IMR-90 (cell line): ENCODE data around the gene NMS.

ENCODE experiments used
- BHLHE40 ChIP-seq: fragments of 150-350 bp; IDR thresholded peaks from 2 replicates; pipeline ENCODE4 v1.6.1; 2016; ENCODE audit warnings: mild to moderate bottlenecking, low read depth, low read length
- CEBPB ChIP-seq: IDR thresholded peaks from 2 replicates; pipeline ENCODE4 v1.6.1; 2012; ENCODE audit warnings: low read depth, low read length, improper control_type of control experiment
- CHD1 ChIP-seq: IDR thresholded peaks from 2 replicates; pipeline ENCODE4 v1.6.1; 2012; ENCODE audit warnings: low read depth, low read length, improper control_type of control experiment
- CTCF ChIP-seq: conservative IDR thresholded peaks from 2 replicates; pipeline ENCODE4 v1.5.1; 2012; ENCODE audit warnings: mild to moderate bottlenecking, low read depth, low read length, improper control_type of control experiment
- FOS ChIP-seq: fragments of 150-350 bp; IDR thresholded peaks from 2 replicates; pipeline ENCODE4 v1.6.1; 2016; ENCODE audit warnings: low read depth, low read length
- MAFK ChIP-seq: IDR thresholded peaks from 2 replicates; pipeline ENCODE4 v1.6.1; 2012; ENCODE audit warnings: low read depth, low read length, improper control_type of control experiment
- MAZ ChIP-seq: IDR thresholded peaks from 2 replicates; pipeline ENCODE4 v1.6.1; 2012; ENCODE audit warnings: low read depth, mild to moderate bottlenecking, low read length, improper control_type of control experiment, moderate library complexity, borderline replicate concordance
- MXI1 ChIP-seq: IDR thresholded peaks from 2 replicates; pipeline ENCODE4 v1.6.1; 2012; ENCODE audit warnings: low read depth, mild to moderate bottlenecking, low read length, moderate library complexity, borderline replicate concordance
- POLR2A ChIP-seq: IDR thresholded peaks from 2 replicates; pipeline ENCODE4 v1.6.1; 2012; ENCODE audit warnings: mild to moderate bottlenecking, low read depth, low read length
- RAD21 ChIP-seq: IDR thresholded peaks from 2 replicates; pipeline ENCODE4 v1.6.1; 2012; ENCODE audit warnings: low read length, improper control_type of control experiment
- RCOR1 ChIP-seq: IDR thresholded peaks from 2 replicates; pipeline ENCODE4 v1.6.1; 2012; ENCODE audit warnings: mild to moderate bottlenecking, low read length, improper control_type of control experiment; ENCODE audit not compliant: insufficient replicate concordance
- SMC3 ChIP-seq: fragments of 150-350 bp; IDR thresholded peaks from 2 replicates; pipeline ENCODE4 v1.6.1; 2016; ENCODE audit warnings: low read depth, mild to moderate bottlenecking, antibody characterized with exemption, low read length, moderate library complexity
- USF2 ChIP-seq: fragments of 150-350 bp; IDR thresholded peaks from 2 replicates; pipeline ENCODE4 v1.6.1; 2017; ENCODE audit warnings: mild to moderate bottlenecking, antibody characterized with exemption, low read length, low read depth

DNA sequence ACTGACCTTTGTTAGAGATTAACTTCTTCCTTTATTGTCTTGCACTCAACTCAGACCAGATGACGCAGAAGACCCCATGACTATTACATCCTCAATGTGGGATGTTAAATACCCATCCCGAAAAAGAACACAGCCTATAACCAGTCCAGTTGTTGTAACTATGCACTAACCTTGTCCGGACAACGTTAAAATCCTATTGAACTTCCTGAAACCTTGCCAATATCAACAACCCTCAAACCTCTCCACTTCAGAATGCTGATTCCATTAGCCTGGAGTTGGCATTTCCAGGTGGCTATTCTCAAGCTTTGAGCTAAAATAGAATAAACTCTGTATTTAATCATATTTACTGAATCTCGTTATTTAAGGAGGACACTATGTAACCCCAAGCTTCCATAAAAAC is 13.6 kb downstream of the NMS start:
- TF ChIP-seq CTCF (no peak), CHD1 (no peak), MAFK (no peak), SMC3 (no peak), CEBPB (no peak), MXI1 (no peak), USF2 (no peak), POLR2A (no peak), RCOR1 (no peak), BHLHE40 (no peak), RAD21 (no peak), FOS (no peak), MAZ (no peak)
